Measurements from ENCODE around the gene QPRT. TPM values are rescaled to one million over a fixed set of nuclear protein-coding genes. Genes with fewer than 3 reads are reported as not detected.

QPRT gene
- total RNA-seq, 1 experiment from 2014 or later: 27.9 TPM

DNA sequence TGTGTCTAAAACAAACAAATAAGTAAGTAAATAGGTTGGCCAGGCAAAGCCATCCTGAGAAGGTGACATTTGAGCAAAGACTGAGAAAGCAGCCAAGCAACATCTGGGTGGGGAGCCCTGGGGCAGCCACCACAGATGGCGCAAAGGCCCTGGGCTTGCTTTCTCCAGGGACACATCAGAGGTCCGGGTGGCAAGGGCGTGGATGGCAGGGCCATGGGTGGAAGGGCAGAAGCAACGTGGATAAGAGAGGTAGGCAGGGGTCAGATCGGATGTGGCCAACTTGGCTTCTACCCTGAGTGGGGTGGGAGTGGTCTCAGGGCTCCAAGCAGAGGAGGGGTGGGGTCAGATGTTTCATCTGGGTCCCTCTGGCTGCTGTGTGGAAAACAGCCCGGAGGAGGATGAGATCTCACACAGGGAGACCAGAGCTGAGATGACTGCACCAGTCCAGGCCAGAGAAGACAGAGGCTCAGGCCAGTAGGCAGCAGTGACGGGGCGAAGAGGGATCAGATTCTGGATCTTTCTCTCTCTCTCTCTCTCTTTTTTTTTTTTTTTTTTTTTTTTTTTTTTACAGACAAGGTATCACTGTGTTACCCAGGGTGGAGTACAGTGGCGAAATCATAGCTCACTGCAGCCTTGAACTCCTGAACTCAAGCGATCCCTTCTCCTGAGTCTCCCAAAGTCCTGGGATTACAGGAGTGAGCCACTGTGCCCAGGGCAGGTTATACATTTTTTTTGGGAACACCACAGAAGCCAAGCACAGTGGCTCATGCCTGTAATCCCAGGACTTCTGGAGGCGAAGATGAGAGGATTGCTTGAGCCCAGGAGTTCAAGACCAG is 22.1 kb upstream of the QPRT start:
- H3K27me3 ChIP-seq (ENCODE audit: control insufficient read depth, insufficient read depth, low read length): no peaks in the 10 kb centered on the region
- H3K4me3 ChIP-seq (ENCODE audit: low read depth in 2 of 2, low read length in 2 of 2): no peak overlapping the region
- no peaks in the 10 kb centered on the region for H3K36me3 ChIP-seq (ENCODE audit: control insufficient read depth, insufficient read depth, low read length)
- intact Hi-C loops (cut with micrococcal nuclease; ENCODE audit: unreplicated experiment): no loop called here
- H3K27ac ChIP-seq (ENCODE audit: low read length): no peak overlapping the region
- no peaks in the 10 kb centered on the region for H3K9me3 ChIP-seq (ENCODE audit: control insufficient read depth, insufficient read depth, low read depth, low read length)
- no peaks in the 10 kb centered on the region for H3K4me1 ChIP-seq (ENCODE audit: control insufficient read depth, insufficient read depth, low read length)
- in situ Hi-C loops (cut with HindIII; ENCODE audit: low pct_unique_long_range_greater_than_20kb, low sequenced_read_pairs): no loop called here
- no peak for TF ChIP-seq SIN3A (IDR thresholded peaks at IDR 0.05; ENCODE audit: borderline replicate concordance, insufficient read depth, low read depth, low read length)
- no peak for TF ChIP-seq TCF7L2 (IDR thresholded peaks at IDR 0.05; ENCODE audit: low read depth, low read length)
- no peak for TF ChIP-seq POLR2AphosphoS5 (IDR thresholded peaks at IDR 0.05; ENCODE audit: low read depth, low read length)
- TF ChIP-seq, protein P1, sequence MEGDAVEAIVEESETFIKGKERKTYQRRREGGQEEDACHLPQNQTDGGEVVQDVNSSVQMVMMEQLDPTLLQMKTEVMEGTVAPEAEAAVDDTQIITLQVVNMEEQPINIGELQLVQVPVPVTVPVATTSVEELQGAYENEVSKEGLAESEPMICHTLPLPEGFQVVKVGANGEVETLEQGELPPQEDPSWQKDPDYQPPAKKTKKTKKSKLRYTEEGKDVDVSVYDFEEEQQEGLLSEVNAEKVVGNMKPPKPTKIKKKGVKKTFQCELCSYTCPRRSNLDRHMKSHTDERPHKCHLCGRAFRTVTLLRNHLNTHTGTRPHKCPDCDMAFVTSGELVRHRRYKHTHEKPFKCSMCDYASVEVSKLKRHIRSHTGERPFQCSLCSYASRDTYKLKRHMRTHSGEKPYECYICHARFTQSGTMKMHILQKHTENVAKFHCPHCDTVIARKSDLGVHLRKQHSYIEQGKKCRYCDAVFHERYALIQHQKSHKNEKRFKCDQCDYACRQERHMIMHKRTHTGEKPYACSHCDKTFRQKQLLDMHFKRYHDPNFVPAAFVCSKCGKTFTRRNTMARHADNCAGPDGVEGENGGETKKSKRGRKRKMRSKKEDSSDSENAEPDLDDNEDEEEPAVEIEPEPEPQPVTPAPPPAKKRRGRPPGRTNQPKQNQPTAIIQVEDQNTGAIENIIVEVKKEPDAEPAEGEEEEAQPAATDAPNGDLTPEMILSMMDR (IDR thresholded peaks at IDR 0.05): no peak
- TF ChIP-seq, protein P2, sequence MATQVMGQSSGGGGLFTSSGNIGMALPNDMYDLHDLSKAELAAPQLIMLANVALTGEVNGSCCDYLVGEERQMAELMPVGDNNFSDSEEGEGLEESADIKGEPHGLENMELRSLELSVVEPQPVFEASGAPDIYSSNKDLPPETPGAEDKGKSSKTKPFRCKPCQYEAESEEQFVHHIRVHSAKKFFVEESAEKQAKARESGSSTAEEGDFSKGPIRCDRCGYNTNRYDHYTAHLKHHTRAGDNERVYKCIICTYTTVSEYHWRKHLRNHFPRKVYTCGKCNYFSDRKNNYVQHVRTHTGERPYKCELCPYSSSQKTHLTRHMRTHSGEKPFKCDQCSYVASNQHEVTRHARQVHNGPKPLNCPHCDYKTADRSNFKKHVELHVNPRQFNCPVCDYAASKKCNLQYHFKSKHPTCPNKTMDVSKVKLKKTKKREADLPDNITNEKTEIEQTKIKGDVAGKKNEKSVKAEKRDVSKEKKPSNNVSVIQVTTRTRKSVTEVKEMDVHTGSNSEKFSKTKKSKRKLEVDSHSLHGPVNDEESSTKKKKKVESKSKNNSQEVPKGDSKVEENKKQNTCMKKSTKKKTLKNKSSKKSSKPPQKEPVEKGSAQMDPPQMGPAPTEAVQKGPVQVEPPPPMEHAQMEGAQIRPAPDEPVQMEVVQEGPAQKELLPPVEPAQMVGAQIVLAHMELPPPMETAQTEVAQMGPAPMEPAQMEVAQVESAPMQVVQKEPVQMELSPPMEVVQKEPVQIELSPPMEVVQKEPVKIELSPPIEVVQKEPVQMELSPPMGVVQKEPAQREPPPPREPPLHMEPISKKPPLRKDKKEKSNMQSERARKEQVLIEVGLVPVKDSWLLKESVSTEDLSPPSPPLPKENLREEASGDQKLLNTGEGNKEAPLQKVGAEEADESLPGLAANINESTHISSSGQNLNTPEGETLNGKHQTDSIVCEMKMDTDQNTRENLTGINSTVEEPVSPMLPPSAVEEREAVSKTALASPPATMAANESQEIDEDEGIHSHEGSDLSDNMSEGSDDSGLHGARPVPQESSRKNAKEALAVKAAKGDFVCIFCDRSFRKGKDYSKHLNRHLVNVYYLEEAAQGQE (IDR thresholded peaks at IDR 0.05; ENCODE audit: insufficient read depth in 1 of 2, low read depth in 2 of 2, low read length in 1 of 2): no peak
- no TSS peak for BruUV-seq (replicated peaks)
- DNase-seq (ENCODE audit: low read depth, low spot score): no peak
- ChIA-PET CTCF (interaction anchor here (0.7 kb wide), 1 partner anchor 959 kb away, joined by 14 read pairs; no protein-coding TSS in a partner anchor), POLR2A (no interaction called here)
- ATAC-seq: no peak

DNA sequence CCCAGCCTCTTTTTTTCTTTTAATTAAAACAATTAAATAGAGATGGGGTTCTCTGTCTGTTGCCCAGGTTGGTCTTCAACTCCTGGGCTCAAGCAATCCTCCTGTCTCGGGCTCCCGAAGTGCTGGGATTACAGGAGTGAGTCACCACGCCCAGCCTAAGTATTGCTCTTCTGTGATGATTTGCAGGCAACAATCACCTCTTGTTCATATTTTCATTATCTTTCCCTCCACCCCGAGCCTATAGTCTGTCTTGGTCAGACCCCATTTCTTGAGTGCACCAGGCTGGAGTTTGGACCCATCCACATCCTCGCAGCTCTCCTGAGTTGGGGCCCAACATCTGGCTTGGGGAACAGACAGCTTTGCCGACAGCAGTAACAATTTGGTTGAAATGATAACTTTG is 20.3 kb upstream of the QPRT start:
- no TSS peak for BruUV-seq (replicated peaks)
- Histone ChIP-seq H3K27ac (ENCODE audit: low read length) (no peak overlapping the region), H3K36me3 (ENCODE audit: control insufficient read depth, insufficient read depth, low read length) (no peaks in the 10 kb centered on the region), H3K4me1 (ENCODE audit: control insufficient read depth, insufficient read depth, low read length) (peaks cover 2% of the 10 kb centered on the region; the same call in 1 of the 2 replicates), H3K27me3 (ENCODE audit: control insufficient read depth, insufficient read depth, low read length) (no peaks in the 10 kb centered on the region), H3K9me3 (ENCODE audit: control insufficient read depth, insufficient read depth, low read depth, low read length) (no peaks in the 10 kb centered on the region), H3K4me3 (ENCODE audit: low read depth in 2 of 2, low read length in 2 of 2) (no peak overlapping the region)
- ATAC-seq (no peak), DNase-seq (ENCODE audit: low read depth, low spot score) (no peak)
- no peak for TF ChIP-seq POLR2AphosphoS5 (IDR thresholded peaks at IDR 0.05; ENCODE audit: low read depth, low read length)
- TF ChIP-seq, protein P1 (IDR thresholded peaks at IDR 0.05): no peak
- TF ChIP-seq, protein P2 (IDR thresholded peaks at IDR 0.05; ENCODE audit: insufficient read depth in 1 of 2, low read depth in 2 of 2, low read length in 1 of 2): no peak
- TF ChIP-seq SIN3A (IDR thresholded peaks at IDR 0.05; ENCODE audit: borderline replicate concordance, insufficient read depth, low read depth, low read length): no peak
- no peak for TF ChIP-seq TCF7L2 (IDR thresholded peaks at IDR 0.05; ENCODE audit: low read depth, low read length)
- intact Hi-C loops (cut with micrococcal nuclease; ENCODE audit: unreplicated experiment) (no loop called here), in situ Hi-C loops (cut with HindIII; ENCODE audit: low pct_unique_long_range_greater_than_20kb, low sequenced_read_pairs) (no loop called here)
- CTCF ChIA-PET: interaction anchor here (0.7 kb wide), 1 partner anchor 434 kb away, joined by 8 read pairs; no protein-coding TSS in a partner anchor
- POLR2A ChIA-PET: no interaction called here
